ENCODE data around the gene EIF4G3.
A peak's percentile ranks its signal among the peaks of the same experiment; 100 is the strongest.
"Not testable (repeated sequence)": the region's sequence is repeated elsewhere in the genome, so short reads cannot be mapped to it uniquely, and the experiment has no call there.

Gene EIF4G3

GRCh38 chr1:21182181-21182731, 5.6 kb upstream of the EIF4G3 start:
- no peak for DNase-seq

GRCh38 chr1:21178271-21178670, 1.6 kb upstream of the EIF4G3 start:
- DNase-seq: not testable (repeated sequence)

DNA sequence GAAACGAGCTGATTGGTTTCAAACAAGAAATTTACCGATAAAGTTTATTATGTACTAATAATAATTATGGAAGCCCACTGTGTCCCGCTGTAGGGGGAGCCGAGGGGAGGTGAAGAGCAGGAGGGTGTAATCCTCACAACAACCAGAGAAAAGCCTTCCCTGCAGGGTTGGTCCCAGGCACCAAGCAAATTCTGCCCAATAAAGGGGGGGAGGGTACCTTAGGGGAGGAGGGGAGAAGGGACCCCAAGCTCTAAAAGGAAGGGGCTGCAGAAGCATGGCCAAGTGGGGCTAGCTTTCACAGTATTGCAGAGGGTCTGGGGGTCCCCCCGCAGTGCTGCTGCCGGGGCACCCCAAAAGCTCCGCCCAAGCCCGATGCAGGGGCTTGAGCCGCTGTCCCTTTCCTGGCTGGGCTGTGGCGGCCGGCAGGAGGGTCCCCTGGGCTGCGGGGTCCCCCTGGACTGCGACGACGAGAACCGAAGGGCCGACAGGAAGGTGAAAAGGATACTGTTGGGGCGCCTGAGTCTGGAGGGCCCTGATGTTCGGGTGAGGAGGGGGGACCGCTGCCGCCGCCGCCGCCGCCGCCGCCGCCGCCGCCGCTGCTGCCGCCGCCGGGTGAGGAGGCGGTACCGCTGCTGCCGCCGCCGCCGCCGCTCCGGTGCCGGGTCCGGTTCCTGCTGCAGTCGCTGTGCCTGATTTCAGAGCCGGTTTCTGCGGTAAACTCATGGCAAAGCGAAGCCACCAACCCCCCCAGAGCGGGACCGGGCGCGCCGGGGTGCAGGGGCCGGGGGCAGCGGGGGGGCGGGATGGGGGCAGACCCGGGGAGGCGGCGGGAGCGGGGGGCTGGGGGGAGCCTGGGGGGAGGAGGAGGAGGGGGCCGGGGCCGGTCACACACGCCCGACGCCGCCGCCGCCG, 771 bp downstream of the EIF4G3 start:
- peak; percentile 47 for DNase-seq

DNA sequence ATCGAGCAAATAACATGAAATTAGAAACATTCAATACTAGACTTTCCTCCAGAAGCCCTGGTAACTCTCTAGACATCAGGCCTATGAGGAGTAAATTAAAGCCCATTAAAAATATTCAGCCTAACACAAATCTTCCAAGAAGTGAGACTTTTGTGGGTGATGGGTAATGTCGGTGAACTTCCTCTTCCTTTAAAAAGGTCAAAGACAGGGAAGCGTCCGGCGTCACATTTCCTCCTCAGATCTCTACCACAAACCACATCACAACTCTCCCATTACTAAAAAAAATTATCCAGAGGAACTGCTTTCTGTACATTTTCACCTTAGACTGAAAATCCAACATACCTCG, 1.4 kb downstream of the EIF4G3 start:
- peak; percentile 67 for DNase-seq

GRCh38 chr1:21174654-21175323, 1.9 kb downstream of the EIF4G3 start:
- no peak for DNase-seq

GRCh38 chr1:21174230-21174629, 2.5 kb downstream of the EIF4G3 start:
- no peak for DNase-seq

- not testable (repeated sequence) for DNase-seq
Observed at GRCh38 chr1:21173096-21173495, 3.6 kb downstream of the EIF4G3 start.

DNA sequence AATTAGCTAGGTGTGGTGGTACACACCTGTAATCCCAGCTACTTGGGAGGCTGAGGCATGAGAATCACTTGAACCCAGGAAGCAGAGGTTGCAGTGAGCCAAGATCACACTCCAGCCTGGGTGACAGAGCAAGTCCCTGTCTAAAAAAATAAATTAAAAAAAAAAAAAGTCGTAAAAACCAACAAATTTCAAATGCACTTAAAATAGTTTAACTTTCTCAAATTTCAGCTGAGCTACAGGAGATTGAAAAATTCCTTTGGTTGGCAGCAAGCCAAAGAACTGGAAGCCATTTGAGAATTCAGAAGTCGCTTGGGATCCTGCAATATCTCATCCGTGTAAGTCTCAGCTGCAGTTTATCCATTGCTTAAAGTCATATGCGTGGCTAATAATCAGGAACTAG, 5.9 kb downstream of the EIF4G3 start:
- not testable (repeated sequence) for DNase-seq

DNA sequence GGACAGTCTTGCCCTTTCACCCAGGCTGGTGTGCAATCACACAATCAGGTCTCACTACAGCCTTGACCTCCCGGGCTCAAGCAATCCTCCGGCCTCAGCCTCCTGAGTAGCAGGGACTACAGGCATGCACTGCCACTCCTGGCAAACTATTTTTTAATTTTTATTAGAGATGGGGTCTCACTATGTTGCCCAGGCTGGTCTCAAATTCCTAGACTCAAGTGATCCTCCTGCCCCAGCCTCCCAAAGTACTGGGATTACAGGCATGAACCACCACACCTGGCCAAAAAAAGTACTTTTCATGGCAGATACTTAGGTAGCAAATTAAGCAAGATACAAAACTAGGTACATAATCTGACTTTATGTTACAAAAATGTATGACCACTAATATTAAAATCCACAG, 8.3 kb downstream of the EIF4G3 start:
- DNase-seq: no peak

DNA sequence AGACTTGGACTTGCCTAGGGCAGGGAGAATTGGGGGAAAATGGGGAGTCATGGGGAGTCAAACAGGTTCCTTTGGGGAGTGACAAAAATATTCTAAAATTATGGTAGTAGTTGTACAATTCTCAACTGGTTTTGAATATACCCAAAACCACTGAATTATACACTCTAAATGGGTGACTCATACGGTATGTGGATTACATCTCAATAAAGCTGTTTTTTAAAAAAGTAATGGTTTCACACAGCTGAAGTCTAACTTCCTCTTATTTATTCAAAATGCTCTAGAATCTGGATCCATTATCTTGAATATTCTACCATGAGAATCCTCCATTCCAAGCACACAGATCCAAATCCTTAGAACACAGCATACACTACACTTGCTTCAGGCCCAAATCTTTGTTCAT, 11.1 kb downstream of the EIF4G3 start:
- DNase-seq: no peak

DNA sequence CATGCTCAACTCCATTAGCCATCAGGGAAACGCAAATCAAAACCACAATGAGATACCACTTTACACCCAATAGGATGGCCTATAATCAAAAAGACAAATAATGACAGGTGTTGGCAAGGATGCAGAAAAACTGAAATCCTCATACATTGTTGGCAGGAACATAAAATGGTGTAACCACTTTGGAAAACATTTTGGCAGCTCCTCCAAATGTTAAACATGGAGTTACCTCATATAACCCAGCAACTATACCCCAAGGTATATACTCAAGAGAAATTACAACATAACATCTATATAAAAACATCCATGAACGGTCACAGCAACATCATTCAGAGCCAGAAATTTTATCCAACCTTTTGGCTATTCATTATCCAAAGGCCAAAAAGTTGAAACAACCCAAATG, 11.6 kb downstream of the EIF4G3 start:
- DNase-seq: no peak

DNA sequence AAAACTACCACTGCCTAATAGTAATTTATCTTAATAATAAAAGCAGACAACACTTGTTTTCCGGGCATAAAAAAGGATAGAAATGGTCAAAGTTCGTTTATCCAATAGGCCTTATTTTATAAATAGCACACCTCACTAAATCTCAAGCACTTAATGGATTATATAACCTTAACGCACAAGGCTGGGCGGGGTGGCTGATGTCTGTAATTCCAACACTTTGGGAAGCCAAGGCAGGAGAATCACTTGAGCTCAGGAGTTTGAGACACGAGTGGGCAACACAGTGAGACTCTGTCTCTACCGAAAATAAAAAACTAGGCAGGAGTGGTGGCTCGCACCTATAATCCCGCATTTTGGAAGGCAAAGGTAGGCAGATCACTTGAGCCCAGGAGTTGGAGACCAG, 12.4 kb downstream of the EIF4G3 start:
- DNase-seq: no peak

GRCh38 chr1:21162740-21163464, 13.8 kb downstream of the EIF4G3 start:
- DNase-seq: no peak

DNA sequence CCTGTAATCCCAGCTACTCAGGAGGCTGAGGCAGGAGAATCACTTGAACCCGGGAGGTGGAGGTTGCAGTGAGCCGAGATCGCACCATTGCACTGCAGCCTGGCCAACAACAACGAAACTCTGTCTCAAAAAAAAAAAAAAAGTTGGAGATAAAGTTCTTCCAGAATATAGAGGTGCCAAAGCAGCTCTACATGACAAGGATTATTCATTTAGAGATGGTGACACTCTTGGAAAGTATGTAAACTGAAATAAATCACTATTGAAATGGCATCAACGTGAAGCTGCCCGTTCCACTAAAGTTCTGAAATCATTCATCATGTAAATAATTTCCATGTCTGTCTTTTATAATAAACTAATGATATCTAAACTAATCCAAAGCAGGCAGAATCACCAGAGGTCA, 14.9 kb downstream of the EIF4G3 start:
- no peak for DNase-seq

DNA sequence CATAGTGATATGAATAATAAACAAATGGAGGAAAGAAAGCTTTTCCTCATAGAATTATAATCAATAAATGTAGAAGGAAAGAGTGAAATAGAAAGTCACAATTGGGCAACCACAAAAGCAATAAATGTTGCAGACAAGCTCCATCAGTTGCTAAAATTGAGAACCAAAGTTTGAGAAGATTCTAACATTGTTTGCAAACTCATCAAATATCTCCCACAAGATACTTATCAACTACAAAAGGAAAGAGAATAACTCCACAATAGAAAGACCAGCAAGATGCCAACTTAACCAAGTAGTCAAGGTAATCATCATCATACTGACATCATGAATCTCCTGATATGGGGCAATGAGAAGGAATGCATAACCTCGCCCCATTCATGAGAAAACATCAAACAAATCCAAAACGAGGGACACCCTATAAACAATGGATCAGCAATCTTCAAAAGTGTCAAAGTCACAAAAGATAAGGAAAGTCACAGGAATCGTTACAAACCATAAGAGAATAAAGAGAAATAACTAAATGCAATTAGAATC, 16.4 kb downstream of the EIF4G3 start:
- no peak for DNase-seq

GRCh38 chr1:21157868-21158267, 18.8 kb downstream of the EIF4G3 start:
- no peak for DNase-seq

DNA sequence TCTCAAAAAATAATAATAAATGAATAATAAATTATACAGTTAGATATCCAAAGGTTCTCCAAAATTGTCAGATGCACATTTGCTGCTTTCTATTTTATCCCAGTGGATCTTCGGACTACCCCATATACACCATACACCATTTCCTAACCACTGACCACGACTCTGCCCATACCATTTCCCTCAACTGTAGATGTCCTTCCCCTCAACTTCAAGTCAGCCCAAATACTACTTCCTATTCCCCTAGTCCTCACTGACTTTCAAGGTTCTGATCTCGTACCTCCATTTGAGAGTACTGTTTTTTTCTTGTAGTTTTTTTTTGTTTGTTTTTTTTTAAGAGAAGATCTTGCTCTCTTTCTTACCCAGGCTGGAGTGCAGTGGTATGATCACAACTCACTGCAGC, 19.6 kb downstream of the EIF4G3 start:
- no peak for DNase-seq

DNA sequence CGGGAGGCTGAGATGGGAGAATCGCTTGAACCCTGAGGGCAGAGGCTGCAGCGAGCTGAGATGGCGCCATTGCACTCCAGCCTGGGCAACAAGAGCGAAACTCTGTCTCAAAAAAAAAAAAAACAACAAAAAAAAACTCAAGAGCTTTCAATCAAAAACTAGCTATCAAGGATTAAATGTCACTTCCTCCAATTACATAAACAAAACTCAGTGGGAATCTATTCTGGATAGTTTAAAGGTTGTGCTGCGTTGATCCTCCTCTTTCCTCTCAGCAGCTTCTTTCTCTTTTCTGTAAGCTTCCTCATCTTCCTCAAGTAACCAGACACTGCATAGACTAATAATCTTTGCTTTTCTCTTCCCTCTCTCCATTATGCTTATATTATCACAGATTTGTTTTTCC, 20.7 kb downstream of the EIF4G3 start:
- no peak for DNase-seq

DNA sequence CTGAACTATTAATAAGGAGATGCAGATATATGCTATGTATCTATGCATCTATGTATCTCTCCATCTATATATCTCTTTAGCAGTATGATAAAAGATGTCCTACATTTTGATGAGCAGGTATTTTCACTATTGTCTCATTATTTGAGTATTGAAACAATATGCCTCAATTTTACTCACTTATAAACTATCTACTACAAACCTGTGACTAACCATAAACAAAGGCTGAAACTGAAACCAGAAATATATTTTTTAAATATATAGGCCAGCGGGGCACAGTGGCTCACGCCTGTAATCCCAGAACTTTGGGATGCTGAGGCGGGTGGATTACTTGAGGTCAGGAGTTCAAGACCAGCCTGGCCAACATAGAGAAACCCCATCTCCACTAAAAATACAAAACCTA, 22.0 kb downstream of the EIF4G3 start:
- DNase-seq: no peak

DNA sequence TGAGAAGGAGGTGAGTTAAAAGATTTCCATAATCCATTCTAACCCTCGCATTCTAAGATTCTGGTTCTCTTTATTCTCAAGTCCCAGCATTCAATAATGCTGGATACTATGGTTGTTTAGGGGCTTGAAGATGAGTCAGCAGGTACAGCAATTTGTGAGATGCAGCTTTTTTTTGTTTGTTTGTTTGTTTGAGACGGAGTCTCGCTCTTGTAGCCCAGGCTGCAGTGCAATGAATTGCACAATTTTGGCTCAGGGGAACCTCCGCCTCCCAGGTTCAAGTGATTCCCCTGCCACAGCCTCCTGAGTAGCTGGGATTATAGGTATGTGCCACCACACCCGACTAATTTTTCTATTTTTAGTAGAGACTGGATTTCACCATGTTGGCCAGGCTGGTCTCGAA, 23.3 kb downstream of the EIF4G3 start:
- DNase-seq: no peak

DNA sequence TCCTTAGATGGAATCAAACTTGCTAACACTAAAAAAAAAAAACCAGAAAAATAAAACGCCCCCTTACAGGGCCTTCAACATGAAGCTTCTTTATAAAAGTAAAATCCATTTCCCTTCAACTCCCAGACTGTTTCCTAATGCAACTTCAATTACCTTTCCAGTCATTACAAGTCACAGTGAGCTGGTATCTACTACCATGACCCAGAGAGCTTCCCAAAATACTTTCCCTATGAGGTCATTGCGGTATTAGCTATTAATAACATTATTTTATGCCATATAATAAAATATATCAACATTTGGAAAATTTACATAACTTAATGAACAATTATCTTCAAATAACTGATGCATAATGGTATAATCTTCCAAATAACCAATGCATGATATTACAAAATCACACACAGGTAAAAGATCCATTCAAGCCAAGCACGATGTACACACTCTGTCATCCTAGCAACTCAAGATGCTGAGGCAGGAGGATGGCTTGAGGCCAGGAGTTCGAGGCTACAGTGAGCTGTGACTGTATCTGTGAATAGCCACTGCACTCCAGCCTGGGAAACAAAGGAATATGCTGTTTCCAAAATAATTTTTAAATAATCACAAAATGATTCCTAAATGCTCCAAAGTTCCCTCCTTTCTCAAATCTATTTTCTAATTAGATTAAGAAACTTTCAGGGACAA, 24.1 kb downstream of the EIF4G3 start:
- no peak for DNase-seq

DNA sequence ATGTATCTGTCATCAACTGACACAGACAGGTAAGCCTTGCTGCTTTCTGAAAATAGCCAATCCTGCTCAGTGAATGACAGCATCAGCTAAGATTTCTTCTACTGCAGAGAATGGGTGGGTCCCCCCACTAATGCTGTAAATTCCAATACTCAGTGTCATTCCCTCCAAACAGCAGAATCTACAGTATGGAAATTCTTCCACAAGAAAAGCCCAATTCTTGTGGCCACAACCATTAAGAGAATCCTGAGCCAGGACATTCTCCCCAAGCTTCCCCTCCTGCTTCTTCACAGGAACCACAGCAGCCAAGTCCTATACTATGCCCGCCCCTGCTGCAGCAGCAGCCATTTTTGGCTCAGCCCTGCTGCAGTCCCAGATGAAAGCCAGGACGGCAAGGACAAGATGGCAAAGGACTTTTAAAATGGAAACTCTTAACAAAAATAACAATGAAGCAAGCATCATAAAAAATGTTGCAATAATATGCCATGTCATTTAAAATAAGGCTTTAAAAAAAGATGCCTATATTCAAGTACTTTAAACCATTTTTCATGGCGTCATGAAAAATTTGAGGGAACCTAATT, 26.8 kb downstream of the EIF4G3 start:
- DNase-seq: no peak
